GM13977 (cell line): Measurements from ENCODE around the gene ARHGEF39.

Experiments
- DNase-seq: peaks from one replicate; pipeline ENCODE4 v3.0.0; 2012; ENCODE audit warnings: low spot score
- CTCF ChIP-seq: IDR thresholded peaks from 2 replicates; pipeline ENCODE4 v1.5.1; 2012; ENCODE audit warnings: mild to moderate bottlenecking, control low read depth; ENCODE audit not compliant: insufficient read depth; ENCODE audit errors: extremely low read depth, missing control alignments
- in situ Hi-C: fragments of 300-500 bp; cut with MboI; formaldehyde crosslinking; loops from one replicate; pipeline ENCODE4 v1.12.0; 2022; ENCODE audit warnings: low sequenced_read_pairs, low pct_unique_long_range_greater_than_20kb, mixed read lengths, inconsistent platforms; ENCODE audit not compliant: unreplicated experiment

The ARHGEF39 gene

GRCh38 chr9:35660966-35661415 is 4.0 kb downstream of the ARHGEF39 start:
- in situ Hi-C loops = loop anchor here (10.0 kb wide), 1 partner anchor 64 kb away; no protein-coding TSS in a partner anchor
- DNase-seq = no peak
- peak; percentile 40 for TF ChIP-seq CTCF

- in situ Hi-C loops = no loop called here
- no peak for DNase-seq
- TF ChIP-seq CTCF = no peak
These were observed 5.7 kb downstream of the ARHGEF39 start for GRCh38 chr9:35659340-35659739.

- DNase-seq = no peak
- in situ Hi-C loops = no loop called here
- no peak for TF ChIP-seq CTCF
These were observed 6.1 kb downstream of the ARHGEF39 start for GRCh38 chr9:35658968-35659220.

GRCh38 chr9:35658137-35658967 is 6.6 kb downstream of the ARHGEF39 start, which contains the start of gene CCDC107:
TSS of gene CCDC107 (plus strand) at chr9:35658292. CDS start at chr9:35658380, 88 bp downstream.
- in situ Hi-C loops = no loop called here
- peak; percentile 96 for DNase-seq

GRCh38 chr9:35657546-35658136 is 7.4 kb downstream of the ARHGEF39 start, which contains the start of gene RMRP:
TSS of gene RMRP (minus strand) at chr9:35658019.
- TF ChIP-seq CTCF = peak; percentile 10
- peak; percentile 92 for DNase-seq
- in situ Hi-C loops = no loop called here

More at GRCh38 chr9:35658137-35658967, 6.6 kb downstream of the ARHGEF39 start, which contains the start of gene CCDC107:
- TF ChIP-seq CTCF = peak; percentile 75

- no peak for TF ChIP-seq CTCF
- peak; percentile 11 for DNase-seq
- in situ Hi-C loops = no loop called here
These were observed 8.0 kb downstream of the ARHGEF39 start for GRCh38 chr9:35656831-35657545.
